Measurements from ENCODE around the gene FCSK.

GRCh38 chr16:70430667-70431536, 23.5 kb upstream of the FCSK start:
- TF ChIP-seq CHD2 (IDR thresholded peaks at IDR 0.05; ENCODE audit: low read length), result no peak
- TF ChIP-seq, protein P1, sequence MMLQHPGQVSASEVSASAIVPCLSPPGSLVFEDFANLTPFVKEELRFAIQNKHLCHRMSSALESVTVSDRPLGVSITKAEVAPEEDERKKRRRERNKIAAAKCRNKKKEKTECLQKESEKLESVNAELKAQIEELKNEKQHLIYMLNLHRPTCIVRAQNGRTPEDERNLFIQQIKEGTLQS (IDR thresholded peaks at IDR 0.05; ENCODE audit: insufficient read depth, low read depth, low read length), result no peak
- no peak for TF ChIP-seq GABPA (IDR thresholded peaks at IDR 0.05; ENCODE audit: borderline replicate concordance, insufficient read depth, low read length)
- no peak for TF ChIP-seq CEBPB (IDR thresholded peaks at IDR 0.05; ENCODE audit: low read depth, low read length)
- TF ChIP-seq, protein P2, sequence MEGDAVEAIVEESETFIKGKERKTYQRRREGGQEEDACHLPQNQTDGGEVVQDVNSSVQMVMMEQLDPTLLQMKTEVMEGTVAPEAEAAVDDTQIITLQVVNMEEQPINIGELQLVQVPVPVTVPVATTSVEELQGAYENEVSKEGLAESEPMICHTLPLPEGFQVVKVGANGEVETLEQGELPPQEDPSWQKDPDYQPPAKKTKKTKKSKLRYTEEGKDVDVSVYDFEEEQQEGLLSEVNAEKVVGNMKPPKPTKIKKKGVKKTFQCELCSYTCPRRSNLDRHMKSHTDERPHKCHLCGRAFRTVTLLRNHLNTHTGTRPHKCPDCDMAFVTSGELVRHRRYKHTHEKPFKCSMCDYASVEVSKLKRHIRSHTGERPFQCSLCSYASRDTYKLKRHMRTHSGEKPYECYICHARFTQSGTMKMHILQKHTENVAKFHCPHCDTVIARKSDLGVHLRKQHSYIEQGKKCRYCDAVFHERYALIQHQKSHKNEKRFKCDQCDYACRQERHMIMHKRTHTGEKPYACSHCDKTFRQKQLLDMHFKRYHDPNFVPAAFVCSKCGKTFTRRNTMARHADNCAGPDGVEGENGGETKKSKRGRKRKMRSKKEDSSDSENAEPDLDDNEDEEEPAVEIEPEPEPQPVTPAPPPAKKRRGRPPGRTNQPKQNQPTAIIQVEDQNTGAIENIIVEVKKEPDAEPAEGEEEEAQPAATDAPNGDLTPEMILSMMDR (IDR thresholded peaks at IDR 0.05; ENCODE audit: control extremely low read depth in 1 of 3, insufficient read depth in 1 of 3, low read depth in 1 of 3, low read length in 3 of 3), result no peak
